HG03457 (cell line): ENCODE measurements around the gene SRGAP3.

Experiments used
- ATAC-seq: cut with Tn5 transposase; IDR thresholded peaks from one replicate; pipeline ENCODE4 v1.9.1; 2021; ENCODE audit warnings: moderate number of reproducible peaks; ENCODE audit not compliant: unreplicated experiment

The SRGAP3 gene

GRCh38 chr3:9030034-9030433, 219.4 kb downstream of the SRGAP3 start:
- no peak for ATAC-seq

GRCh38 chr3:9028134-9028533, 221.3 kb downstream of the SRGAP3 start:
- ATAC-seq: no peak

- no peak for ATAC-seq
These were observed 223.0 kb downstream of the SRGAP3 start for GRCh38 chr3:9026320-9027045.

- no peak for ATAC-seq
These were observed 225.1 kb downstream of the SRGAP3 start for GRCh38 chr3:9024341-9024740.

- no peak for ATAC-seq
These were observed 226.2 kb downstream of the SRGAP3 start for GRCh38 chr3:9023226-9023590.

- ATAC-seq: no peak
These were observed 226.9 kb downstream of the SRGAP3 start for GRCh38 chr3:9022305-9023225.

GRCh38 chr3:9021271-9022009, 228.0 kb downstream of the SRGAP3 start:
- no peak for ATAC-seq

GRCh38 chr3:9020426-9020825, 229.0 kb downstream of the SRGAP3 start:
- no peak for ATAC-seq

GRCh38 chr3:9019259-9019961, 230.0 kb downstream of the SRGAP3 start:
- ATAC-seq: no peak

GRCh38 chr3:9015250-9015649, 234.2 kb downstream of the SRGAP3 start:
- ATAC-seq: no peak

GRCh38 chr3:9013782-9014563, 235.5 kb downstream of the SRGAP3 start:
- no peak for ATAC-seq

- no peak for ATAC-seq
These were observed 236.9 kb downstream of the SRGAP3 start for GRCh38 chr3:9012521-9012920.

- no peak for ATAC-seq
These were observed 239.4 kb downstream of the SRGAP3 start for GRCh38 chr3:9009976-9010545.

GRCh38 chr3:9008550-9009255, 240.7 kb downstream of the SRGAP3 start:
- ATAC-seq: no peak

GRCh38 chr3:9007928-9008327, 241.5 kb downstream of the SRGAP3 start:
- no peak for ATAC-seq

- ATAC-seq: no peak
These were observed 242.2 kb downstream of the SRGAP3 start for GRCh38 chr3:9007213-9007612.

GRCh38 chr3:9000041-9000440, 249.4 kb downstream of the SRGAP3 start:
- ATAC-seq: no peak

GRCh38 chr3:8997151-8997550, 252.3 kb downstream of the SRGAP3 start:
- no peak for ATAC-seq

GRCh38 chr3:8996681-8997121, 252.7 kb downstream of the SRGAP3 start:
- ATAC-seq: no peak
